Smooth muscle cell (in vitro differentiated cells): ENCODE results near the gene CACNA2D2. TPM values are rescaled to one million over a fixed set of nuclear protein-coding genes. Genes with fewer than 3 reads are reported as not detected.

Experiments
- DNase-seq: peaks from one replicate; lab custom pipeline; 2025; ENCODE audit not compliant: unreplicated experiment; lab: John Stamatoyannopoulos, UW
- H2AFZ ChIP-seq: fragments of 200-600 bp; sonication (generic); 2 replicates; pipeline ENCODE4 v1.6.0; 2016; ENCODE audit warnings: antibody characterized with exemption, low read depth, mild to moderate bottlenecking
- H3F3A ChIP-seq: fragments of 200-600 bp; sonication (generic); 2 replicates; pipeline ENCODE4 v1.6.0; 2017; ENCODE audit warnings: antibody characterized with exemption, low read depth
- H3K27ac ChIP-seq: fragments of 200-600 bp; sonication (generic); 2 replicates; pipeline ENCODE4 v1.5.1; 2016; ENCODE audit warnings: low read depth, mild to moderate bottlenecking
- H3K27me3 ChIP-seq: fragments of 200-600 bp; sonication (generic); 2 replicates; pipeline ENCODE4 v1.6.1; 2016; ENCODE audit warnings: low read depth, mild to moderate bottlenecking
- H3K36me3 ChIP-seq: fragments of 200-600 bp; sonication (generic); 2 replicates; pipeline ENCODE4 v1.5.1; 2016; ENCODE audit warnings: low read depth
- H3K4me1 ChIP-seq: fragments of 200-600 bp; sonication (generic); 2 replicates; pipeline ENCODE4 v1.5.1; 2016; ENCODE audit warnings: low read depth
- H3K4me2 ChIP-seq: fragments of 200-600 bp; sonication (generic); 2 replicates; pipeline ENCODE4 v1.6.0; 2016; ENCODE audit warnings: mild to moderate bottlenecking
- H3K4me3 ChIP-seq: fragments of 200-600 bp; sonication (generic); 2 replicates; pipeline ENCODE4 v1.5.1; 2016; ENCODE audit warnings: mild to moderate bottlenecking
- H3K79me2 ChIP-seq: fragments of 200-600 bp; sonication (generic); 2 replicates; pipeline ENCODE4 v1.6.0; 2016; ENCODE audit warnings: low read depth, mild to moderate bottlenecking
- H3K9ac ChIP-seq: fragments of 200-600 bp; sonication (generic); 2 replicates; pipeline ENCODE4 v1.6.0; 2016; ENCODE audit warnings: low read depth
- H3K9me3 ChIP-seq: fragments of 200-600 bp; sonication (generic); replicated peaks from 2 replicates; pipeline ENCODE4 v1.5.1; 2016; ENCODE audit warnings: low read depth
- H4K20me1 ChIP-seq: fragments of 200-600 bp; sonication (generic); 2 replicates; pipeline ENCODE4 v1.6.0; 2016; ENCODE audit warnings: low read depth
- WGBS: methylation state at CpG from one replicate; pipeline ENCODE4 v1.1.7; 2016; ENCODE audit warnings: low lambda C conversion rate; 5-methylcytosine and 5-hydroxymethylcytosine counted together
- polyA plus RNA-seq: library from polyadenylated mRNA; unstranded; fragments of >200 nt; fragmentation: Nextera tagmentation; extraction: Ambion mirVana; gene quantifications from 2 replicates; pipeline ENCODE4 v1.2.1, GENCODE V29; 2016
- total RNA-seq: library from RNA; depleted of rRNA; stranded (reverse); fragments of >200 nt; gene quantifications from 2 replicates; pipeline ENCODE4 v1.2.3, GENCODE V29; 2014
- TF ChIP-seq, protein P1 (sequence below): fragments of 200-600 bp; sonication (generic); IDR thresholded peaks from 2 replicates; pipeline ENCODE4 v1.5.1; 2017; ENCODE audit warnings: borderline replicate concordance, mild to moderate bottlenecking, antibody characterized with exemption; ENCODE audit not compliant: insufficient read depth, poor library complexity, severe bottlenecking

Gene CACNA2D2
- total and polyA plus RNA-seq, 2 experiments from 2014 or later = 0.27 to 0.51 TPM

DNA sequence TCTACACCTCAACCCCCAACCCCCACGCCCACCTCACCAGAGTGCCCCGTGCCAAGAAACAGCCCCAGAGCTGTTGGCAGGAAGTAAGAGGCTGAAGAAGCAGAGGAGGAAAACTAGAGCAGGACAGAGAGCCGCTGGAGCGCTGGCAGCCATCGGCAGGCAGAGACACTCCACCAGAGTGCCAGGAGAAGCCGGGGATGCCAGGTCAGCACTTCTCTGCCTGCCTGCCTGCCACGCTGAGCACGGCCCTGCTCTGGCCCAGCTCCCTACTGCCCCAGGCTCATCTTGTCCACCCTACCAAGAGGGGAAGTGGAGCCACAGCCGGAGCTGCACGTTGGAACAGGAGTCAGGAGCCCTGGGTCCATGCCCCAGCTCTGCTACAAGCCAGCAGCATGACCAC, 29.7 kb downstream of the CACNA2D2 start:
- Histone ChIP-seq H3K36me3 (no peaks in the 10 kb centered on the region), H3K9me3 (no peaks in the 10 kb centered on the region), H3K4me3 (no peak overlapping the region), H3K27me3 (no peaks in the 10 kb centered on the region), H3K79me2 (no peaks in the 10 kb centered on the region), H4K20me1 (no peaks in the 10 kb centered on the region), H3F3A (no peaks in the 10 kb centered on the region), H3K4me1 (no peaks in the 10 kb centered on the region), H3K9ac (no peak overlapping the region), H2AFZ (no peak overlapping the region), H3K4me2 (no peak overlapping the region), H3K27ac (no peak overlapping the region)
- DNase-seq = no peak
- WGBS = 86% methylated on average over 10 of the region's 10 CpGs
- TF ChIP-seq, protein P1, sequence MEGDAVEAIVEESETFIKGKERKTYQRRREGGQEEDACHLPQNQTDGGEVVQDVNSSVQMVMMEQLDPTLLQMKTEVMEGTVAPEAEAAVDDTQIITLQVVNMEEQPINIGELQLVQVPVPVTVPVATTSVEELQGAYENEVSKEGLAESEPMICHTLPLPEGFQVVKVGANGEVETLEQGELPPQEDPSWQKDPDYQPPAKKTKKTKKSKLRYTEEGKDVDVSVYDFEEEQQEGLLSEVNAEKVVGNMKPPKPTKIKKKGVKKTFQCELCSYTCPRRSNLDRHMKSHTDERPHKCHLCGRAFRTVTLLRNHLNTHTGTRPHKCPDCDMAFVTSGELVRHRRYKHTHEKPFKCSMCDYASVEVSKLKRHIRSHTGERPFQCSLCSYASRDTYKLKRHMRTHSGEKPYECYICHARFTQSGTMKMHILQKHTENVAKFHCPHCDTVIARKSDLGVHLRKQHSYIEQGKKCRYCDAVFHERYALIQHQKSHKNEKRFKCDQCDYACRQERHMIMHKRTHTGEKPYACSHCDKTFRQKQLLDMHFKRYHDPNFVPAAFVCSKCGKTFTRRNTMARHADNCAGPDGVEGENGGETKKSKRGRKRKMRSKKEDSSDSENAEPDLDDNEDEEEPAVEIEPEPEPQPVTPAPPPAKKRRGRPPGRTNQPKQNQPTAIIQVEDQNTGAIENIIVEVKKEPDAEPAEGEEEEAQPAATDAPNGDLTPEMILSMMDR = no peak

DNA sequence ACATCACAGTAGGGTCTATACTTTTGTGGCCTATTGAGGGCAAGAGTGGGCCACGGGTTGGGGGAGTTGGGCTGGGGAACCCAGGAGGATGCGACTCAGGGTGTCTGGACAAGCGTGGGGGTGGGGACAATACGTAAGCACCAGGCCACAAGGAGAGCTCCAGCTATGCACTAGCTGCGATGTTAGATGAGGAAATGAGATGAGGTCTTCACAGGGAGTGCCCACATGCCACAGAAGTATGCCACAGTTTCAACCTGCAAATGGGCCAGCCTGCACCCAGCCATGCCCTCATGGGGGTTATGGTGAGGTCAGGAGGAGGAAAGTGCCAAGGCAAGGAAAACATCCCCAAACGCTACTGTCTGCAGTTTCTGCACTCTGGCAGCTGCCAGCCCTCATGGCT, 30.5 kb downstream of the CACNA2D2 start:
- DNase-seq = no peak
- no peaks in the 10 kb centered on the region for H3K9me3 ChIP-seq
- no peak overlapping the region for H3K9ac ChIP-seq
- 87% methylated on average over 6 of the region's 6 CpGs for WGBS
- H3F3A ChIP-seq = no peaks in the 10 kb centered on the region
- no peaks in the 10 kb centered on the region for H3K36me3 ChIP-seq
- H4K20me1 ChIP-seq = no peaks in the 10 kb centered on the region
- no peak overlapping the region for H2AFZ ChIP-seq
- H3K79me2 ChIP-seq = no peaks in the 10 kb centered on the region
- TF ChIP-seq, protein P1 = no peak
- H3K27ac ChIP-seq = no peak overlapping the region
- H3K27me3 ChIP-seq = no peaks in the 10 kb centered on the region
- H3K4me1 ChIP-seq = no peaks in the 10 kb centered on the region
- H3K4me2 ChIP-seq = no peak overlapping the region
- H3K4me3 ChIP-seq = no peak overlapping the region

GRCh38 chr3:50470658-50471057, 32.8 kb downstream of the CACNA2D2 start:
- no peak overlapping the region for H2AFZ ChIP-seq
- H3K27me3 ChIP-seq = no peaks in the 10 kb centered on the region
- H3K27ac ChIP-seq = no peak overlapping the region
- H3K4me2 ChIP-seq = no peak overlapping the region
- no peaks in the 10 kb centered on the region for H3K36me3 ChIP-seq
- H3K4me3 ChIP-seq = no peak overlapping the region
- no peaks in the 10 kb centered on the region for H3K79me2 ChIP-seq
- no peaks in the 10 kb centered on the region for H4K20me1 ChIP-seq
- no peak for DNase-seq
- H3K4me1 ChIP-seq = no peaks in the 10 kb centered on the region
- TF ChIP-seq, protein P1 = no peak
- no peaks in the 10 kb centered on the region for H3F3A ChIP-seq
- no peaks in the 10 kb centered on the region for H3K9me3 ChIP-seq
- no peak overlapping the region for H3K9ac ChIP-seq
- WGBS = 95% methylated on average over 12 of the region's 12 CpGs

- 80% methylated on average over 9 of the region's 10 CpGs for WGBS
- Histone ChIP-seq H3K27me3 (no peaks in the 10 kb centered on the region), H3K4me2 (no peak overlapping the region)
These were observed 35.5 kb downstream of the CACNA2D2 start for GRCh38 chr3:50467919-50468318.

More at GRCh38 chr3:50467919-50468318, 35.5 kb downstream of the CACNA2D2 start:
- Histone ChIP-seq H3K9ac (no peak overlapping the region), H3F3A (no peaks in the 10 kb centered on the region), H2AFZ (no peak overlapping the region), H3K4me3 (no peak overlapping the region), H3K4me1 (no peaks in the 10 kb centered on the region), H4K20me1 (no peaks in the 10 kb centered on the region), H3K79me2 (no peaks in the 10 kb centered on the region), H3K36me3 (no peaks in the 10 kb centered on the region), H3K27ac (no peak overlapping the region), H3K9me3 (no peaks in the 10 kb centered on the region)
- no peak for DNase-seq
- TF ChIP-seq, protein P1 = no peak
